NT2/D1 (cell line): ENCODE measurements around the gene KIF12.
"Not testable (repeated sequence)": the region's sequence is repeated elsewhere in the genome, so short reads cannot be mapped to it uniquely, and the experiment has no call there.

Experiments
- DNase-seq: peaks from one replicate; pipeline ENCODE4 v3.0.0-alpha.2; 2011; ENCODE audit warnings: low read depth, low spot score
- H3K27me3 ChIP-seq: 2 replicates; pipeline ENCODE4 v1.6.0; 2011; ENCODE audit warnings: mild to moderate bottlenecking; ENCODE audit not compliant: insufficient read length, insufficient read depth
- H3K36me3 ChIP-seq: 2 replicates; pipeline ENCODE4 v1.6.1; 2011; ENCODE audit warnings: mild to moderate bottlenecking, low read length, mixed read lengths; ENCODE audit not compliant: insufficient read depth, insufficient read length
- H3K4me1 ChIP-seq: 2 replicates; pipeline ENCODE4 v1.5.1; 2011; ENCODE audit not compliant: insufficient read depth, insufficient read length
- H3K4me3 ChIP-seq: 2 replicates; pipeline ENCODE4 v1.5.1; 2011; ENCODE audit warnings: low read depth; ENCODE audit not compliant: insufficient read length
- H3K9ac ChIP-seq: 2 replicates; pipeline ENCODE4 v1.6.0; 2011; ENCODE audit warnings: low read depth; ENCODE audit not compliant: insufficient read length
- H3K9me3 ChIP-seq: 2 replicates; pipeline ENCODE4 v1.5.1; 2011; ENCODE audit warnings: mild to moderate bottlenecking, low read length; ENCODE audit not compliant: insufficient read depth
- SUZ12 ChIP-seq: IDR thresholded peaks from 2 replicates; pipeline ENCODE4 v1.6.1; 2011; ENCODE audit not compliant: insufficient read length, insufficient read depth; ENCODE audit errors: extremely low read depth
- YY1 ChIP-seq: IDR thresholded peaks from 2 replicates; pipeline ENCODE4 v1.6.1; 2011; ENCODE audit not compliant: insufficient read length, insufficient read depth
- ZNF274 ChIP-seq: IDR thresholded peaks from 2 replicates; pipeline ENCODE4 v1.6.1; 2011; ENCODE audit warnings: mild to moderate bottlenecking, low read depth, low read length

Gene KIF12

GRCh38 chr9:114138552-114138971, 39.5 kb upstream of the KIF12 start:
- Histone ChIP-seq H3K4me1 (peaks cover 2% of the 10 kb centered on the region), H3K9ac (no peak overlapping the region), H3K4me3 (no peak overlapping the region), H3K9me3 (no peaks in the 10 kb centered on the region), H3K27me3 (peaks cover 36% of the 10 kb centered on the region), H3K36me3 (no peaks in the 10 kb centered on the region)
- TF ChIP-seq YY1 = no peak
- TF ChIP-seq SUZ12 = no peak
- TF ChIP-seq ZNF274 = no peak
- no peak for DNase-seq

DNA sequence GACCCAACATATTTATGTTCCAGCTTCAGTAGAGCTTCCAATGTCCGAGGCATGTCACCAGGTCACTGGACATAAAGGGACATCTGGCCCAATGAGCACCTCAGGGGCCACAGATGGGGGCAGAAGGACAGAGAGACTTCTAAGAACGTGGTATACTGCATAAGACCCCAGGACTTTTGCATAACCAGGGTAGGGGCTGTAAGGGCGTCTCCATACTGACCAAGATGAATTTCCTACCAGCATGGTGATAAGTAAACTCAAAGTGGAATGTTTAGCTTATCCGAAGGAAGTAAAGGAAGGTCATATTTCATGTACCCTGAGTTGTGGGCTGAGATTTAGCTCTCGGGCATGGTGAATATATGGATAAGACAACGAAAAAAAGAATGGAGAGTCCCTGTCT, 38.7 kb upstream of the KIF12 start:
- no peak for TF ChIP-seq SUZ12
- no peak for TF ChIP-seq ZNF274
- no peak for TF ChIP-seq YY1
- Histone ChIP-seq H3K9me3 (no peaks in the 10 kb centered on the region), H3K4me3 (no peak overlapping the region), H3K4me1 (peaks cover 3% of the 10 kb centered on the region), H3K9ac (no peak overlapping the region), H3K36me3 (no peaks in the 10 kb centered on the region), H3K27me3 (peaks cover 36% of the 10 kb centered on the region)
- no peak for DNase-seq

DNA sequence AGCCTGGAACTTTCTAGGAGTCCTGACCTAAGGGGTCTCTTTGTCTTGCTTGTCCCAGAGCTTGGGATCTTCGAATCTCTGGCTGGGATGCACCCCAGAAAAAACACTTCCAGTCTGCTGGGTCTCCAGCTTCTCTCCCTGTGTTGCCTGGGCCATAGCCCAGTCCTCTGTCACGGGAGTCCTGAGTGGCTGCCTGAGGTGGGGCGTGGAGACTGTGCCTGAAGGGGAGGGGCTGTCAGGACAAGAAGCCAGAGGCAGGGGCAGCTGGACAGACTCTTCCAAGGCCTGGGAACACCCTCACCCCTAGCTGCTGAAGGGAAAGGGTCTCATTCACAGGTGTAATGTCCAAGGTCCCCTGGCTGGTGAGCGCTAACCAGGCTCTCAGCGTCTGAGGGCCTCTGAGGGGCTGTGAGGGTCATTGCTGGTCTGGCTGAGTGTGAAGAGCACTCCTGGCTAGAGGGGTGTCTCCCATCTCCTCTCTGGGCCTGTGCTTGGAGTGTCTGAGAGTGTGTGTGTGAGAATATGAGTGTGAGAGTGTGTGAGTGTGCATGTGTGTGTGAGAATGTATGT, 35.8 kb upstream of the KIF12 start:
- no peak for DNase-seq
- no peak for TF ChIP-seq ZNF274
- TF ChIP-seq YY1 = no peak
- TF ChIP-seq SUZ12 = no peak
- H3K9ac ChIP-seq = no peak overlapping the region
- peaks cover 8% of the 10 kb centered on the region for H3K4me1 ChIP-seq
- no peaks in the 10 kb centered on the region for H3K9me3 ChIP-seq
- no peaks in the 10 kb centered on the region for H3K36me3 ChIP-seq
- no peak overlapping the region for H3K4me3 ChIP-seq
- H3K27me3 ChIP-seq = peaks cover 18% of the 10 kb centered on the region

GRCh38 chr9:114132550-114132918, 33.4 kb upstream of the KIF12 start:
- Histone ChIP-seq H3K36me3 (no peaks in the 10 kb centered on the region), H3K27me3 (peaks cover 21% of the 10 kb centered on the region), H3K9me3 (no peaks in the 10 kb centered on the region), H3K4me3 (no peak overlapping the region), H3K4me1 (peaks cover 8% of the 10 kb centered on the region), H3K9ac (no peak overlapping the region)
- DNase-seq = no peak
- TF ChIP-seq ZNF274 (no peak), YY1 (no peak), SUZ12 (no peak)

GRCh38 chr9:114131808-114132549, 32.9 kb upstream of the KIF12 start:
- H3K4me3 ChIP-seq = no peak overlapping the region
- no peaks in the 10 kb centered on the region for H3K9me3 ChIP-seq
- peaks cover 17% of the 10 kb centered on the region for H3K27me3 ChIP-seq
- H3K4me1 ChIP-seq = peaks cover 8% of the 10 kb centered on the region
- no peak for DNase-seq
- no peak overlapping the region for H3K9ac ChIP-seq
- H3K36me3 ChIP-seq = no peaks in the 10 kb centered on the region
- TF ChIP-seq SUZ12 = no peak
- no peak for TF ChIP-seq ZNF274
- TF ChIP-seq YY1 = no peak

GRCh38 chr9:114130624-114131277, 31.7 kb upstream of the KIF12 start:
- Histone ChIP-seq H3K4me3 (no peak overlapping the region), H3K9me3 (no peaks in the 10 kb centered on the region), H3K9ac (no peak overlapping the region), H3K36me3 (no peaks in the 10 kb centered on the region), H3K4me1 (peaks cover 8% of the 10 kb centered on the region), H3K27me3 (peaks cover 14% of the 10 kb centered on the region)
- TF ChIP-seq YY1 (no peak), SUZ12 (no peak), ZNF274 (no peak)
- DNase-seq = no peak

GRCh38 chr9:114130141-114130540, 31.0 kb upstream of the KIF12 start:
- H3K27me3 ChIP-seq = peaks cover 8% of the 10 kb centered on the region

GRCh38 chr9:114128759-114129158, 29.7 kb upstream of the KIF12 start:
- H3K4me3 ChIP-seq, H3K36me3 ChIP-seq, H3K9me3 ChIP-seq, H3K9ac ChIP-seq, DNase-seq, H3K27me3 ChIP-seq, H3K4me1 ChIP-seq: not testable (repeated sequence)

More at GRCh38 chr9:114130141-114130540, 31.0 kb upstream of the KIF12 start:
- DNase-seq = no peak
- H3K9me3 ChIP-seq = no peaks in the 10 kb centered on the region
- H3K4me1 ChIP-seq = peaks cover 8% of the 10 kb centered on the region
- no peak overlapping the region for H3K4me3 ChIP-seq
- no peak for TF ChIP-seq ZNF274
- no peak for TF ChIP-seq YY1
- TF ChIP-seq SUZ12 = no peak
- no peaks in the 10 kb centered on the region for H3K36me3 ChIP-seq
- H3K9ac ChIP-seq = no peak overlapping the region
